ENCODE measurements around the gene PTDSS2. TPM values are rescaled to one million over a fixed set of nuclear protein-coding genes. Genes with fewer than 3 reads are reported as not detected.

Gene PTDSS2
- total RNA-seq, 2 donors from 2014 or later: 21.8 to 24.5 TPM

GRCh38 chr11:532986-533585 lies 83.0 kb downstream of the PTDSS2 start:
- no peaks in the 10 kb centered on the region for H3K27me3 Mint-ChIP-seq
- DNase-seq (no peak), ATAC-seq (no peak)
- no peak overlapping the region for H3K27ac Mint-ChIP-seq
- H3K4me3 Mint-ChIP-seq: no peak overlapping the region
- H3K9me3 ChIP-seq (ENCODE audit: control insufficient read depth, low read length, poor library complexity, severe bottlenecking): no peaks in the 10 kb centered on the region
- H3K36me3 Mint-ChIP-seq (ENCODE audit: low read depth): no peaks in the 10 kb centered on the region
- H3K4me1 Mint-ChIP-seq: peaks cover 10% of the 10 kb centered on the region

- DNase-seq (no peak), ATAC-seq (no peak)
- Mint-ChIP-seq H3K36me3 (ENCODE audit: low read depth) (no peaks in the 10 kb centered on the region), H3K27ac (no peak overlapping the region), H3K4me1 (peaks cover 13% of the 10 kb centered on the region), H3K27me3 (no peaks in the 10 kb centered on the region), H3K4me3 (peak overlapping the region; percentile 86)
- H3K9me3 ChIP-seq (ENCODE audit: control insufficient read depth, low read length, poor library complexity, severe bottlenecking): no peaks in the 10 kb centered on the region
Measured at GRCh38 chr11:533586-534395, 83.7 kb downstream of the PTDSS2 start.

GRCh38 chr11:534396-535209 lies 84.5 kb downstream of the PTDSS2 start:
- H3K9me3 ChIP-seq (ENCODE audit: control insufficient read depth, low read length, poor library complexity, severe bottlenecking): no peaks in the 10 kb centered on the region
- no peak for ATAC-seq
- Mint-ChIP-seq H3K36me3 (ENCODE audit: low read depth) (no peaks in the 10 kb centered on the region), H3K27me3 (no peaks in the 10 kb centered on the region), H3K4me3 (peak overlapping the region; percentile 86), H3K27ac (no peak overlapping the region), H3K4me1 (peaks cover 13% of the 10 kb centered on the region)
- peak in 1 of 3 donors; percentile 27 for DNase-seq

- Mint-ChIP-seq H3K4me1 (peaks cover 13% of the 10 kb centered on the region), H3K4me3 (no peak overlapping the region), H3K27me3 (no peaks in the 10 kb centered on the region), H3K36me3 (ENCODE audit: low read depth) (no peaks in the 10 kb centered on the region), H3K27ac (no peak overlapping the region)
- no peaks in the 10 kb centered on the region for H3K9me3 ChIP-seq (ENCODE audit: control insufficient read depth, low read length, poor library complexity, severe bottlenecking)
- ATAC-seq (peak; percentile 25), DNase-seq (peak in 1 of 3 donors; percentile 7)
Measured at GRCh38 chr11:535210-535518, 85.1 kb downstream of the PTDSS2 start.

- no peaks in the 10 kb centered on the region for H3K36me3 Mint-ChIP-seq (ENCODE audit: low read depth)
- peak; percentile 87 for ATAC-seq
- H3K4me3 Mint-ChIP-seq: peak within 1 kb of the TSS; percentile 92
Measured at GRCh38 chr11:535519-536454, 85.7 kb downstream of the PTDSS2 start, which contains the start of gene HRAS. HRAS (minus strand) TSS chr11:535576.

GRCh38 chr11:536841-537621 lies 87.0 kb downstream of the PTDSS2 start, which contains the start of gene LRRC56:
LRRC56 (plus strand) TSS chr11:537527; CDS start chr11:540685, 3,158 bp downstream.
- H3K4me1 Mint-ChIP-seq: peaks cover 13% of the 10 kb centered on the region
- no peaks in the 10 kb centered on the region for H3K9me3 ChIP-seq (ENCODE audit: control insufficient read depth, low read length, poor library complexity, severe bottlenecking)
- DNase-seq (peak; percentile 85 to 92 (median 90)), ATAC-seq (peak; percentile 57)
- peak within 1 kb of the TSS; percentile 92 for H3K4me3 Mint-ChIP-seq
- no peaks in the 10 kb centered on the region for H3K36me3 Mint-ChIP-seq (ENCODE audit: low read depth)
- H3K27ac Mint-ChIP-seq: peak within 1 kb of the TSS; percentile 88
- no peaks in the 10 kb centered on the region for H3K27me3 Mint-ChIP-seq

More at GRCh38 chr11:535519-536454, 85.7 kb downstream of the PTDSS2 start, which contains the start of gene HRAS:
- H3K9me3 ChIP-seq (ENCODE audit: control insufficient read depth, low read length, poor library complexity, severe bottlenecking): no peaks in the 10 kb centered on the region
- peak; percentile 97 to 98 (median 98) for DNase-seq
- Mint-ChIP-seq H3K27ac (peak within 1 kb of the TSS; percentile 88), H3K27me3 (no peaks in the 10 kb centered on the region), H3K4me1 (peaks cover 13% of the 10 kb centered on the region)

GRCh38 chr11:537622-538430 lies 87.7 kb downstream of the PTDSS2 start:
- H3K4me3 Mint-ChIP-seq: peak overlapping the region; percentile 92
- ATAC-seq: no peak
- peak in 1 of 3 donors; percentile 7 for DNase-seq
- H3K9me3 ChIP-seq (ENCODE audit: control insufficient read depth, low read length, poor library complexity, severe bottlenecking): no peaks in the 10 kb centered on the region
- peaks cover 13% of the 10 kb centered on the region for H3K4me1 Mint-ChIP-seq
- H3K27me3 Mint-ChIP-seq: no peaks in the 10 kb centered on the region
- no peaks in the 10 kb centered on the region for H3K36me3 Mint-ChIP-seq (ENCODE audit: low read depth)
- H3K27ac Mint-ChIP-seq: peak overlapping the region; percentile 74

- Mint-ChIP-seq H3K27me3 (no peaks in the 10 kb centered on the region), H3K4me1 (peaks cover 13% of the 10 kb centered on the region), H3K36me3 (ENCODE audit: low read depth) (no peaks in the 10 kb centered on the region), H3K4me3 (no peak overlapping the region), H3K27ac (peak overlapping the region; percentile 74)
- ATAC-seq (no peak), DNase-seq (peak in 1 of 3 donors; percentile 5)
- no peaks in the 10 kb centered on the region for H3K9me3 ChIP-seq (ENCODE audit: control insufficient read depth, low read length, poor library complexity, severe bottlenecking)
Measured at GRCh38 chr11:538431-539051, 88.5 kb downstream of the PTDSS2 start.

GRCh38 chr11:539971-540481 lies 89.9 kb downstream of the PTDSS2 start:
- no peaks in the 10 kb centered on the region for H3K9me3 ChIP-seq (ENCODE audit: control insufficient read depth, low read length, poor library complexity, severe bottlenecking)
- Mint-ChIP-seq H3K36me3 (ENCODE audit: low read depth) (no peaks in the 10 kb centered on the region), H3K4me3 (no peak overlapping the region), H3K4me1 (peaks cover 13% of the 10 kb centered on the region), H3K27ac (no peak overlapping the region), H3K27me3 (no peaks in the 10 kb centered on the region)
- ATAC-seq (no peak), DNase-seq (no peak)

All from T-helper 17 cell (primary cell).